ENCODE results near the gene ZNF438.

The ZNF438 gene

DNA sequence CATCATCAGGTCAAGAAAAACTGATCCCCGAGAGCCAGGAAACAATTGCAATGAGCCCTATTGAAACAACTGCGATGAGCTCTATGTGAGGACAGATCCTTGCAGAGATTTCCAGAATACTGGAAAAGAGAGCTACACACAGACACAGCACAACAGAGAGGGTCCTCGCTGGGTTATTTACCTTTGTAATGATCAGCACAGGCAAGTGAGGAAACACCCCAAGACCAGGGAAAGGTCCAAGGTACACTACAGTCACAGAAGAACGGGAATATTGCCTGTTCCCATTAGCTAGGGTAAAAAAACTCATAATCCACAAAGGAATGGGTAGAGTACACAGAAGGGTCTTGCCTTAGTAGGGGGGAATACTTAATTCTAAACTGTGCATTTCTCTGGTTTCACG lies 152.7 kb downstream of the ZNF438 start:
- DNase-seq (ENCODE audit: low spot score) = no peak

DNA sequence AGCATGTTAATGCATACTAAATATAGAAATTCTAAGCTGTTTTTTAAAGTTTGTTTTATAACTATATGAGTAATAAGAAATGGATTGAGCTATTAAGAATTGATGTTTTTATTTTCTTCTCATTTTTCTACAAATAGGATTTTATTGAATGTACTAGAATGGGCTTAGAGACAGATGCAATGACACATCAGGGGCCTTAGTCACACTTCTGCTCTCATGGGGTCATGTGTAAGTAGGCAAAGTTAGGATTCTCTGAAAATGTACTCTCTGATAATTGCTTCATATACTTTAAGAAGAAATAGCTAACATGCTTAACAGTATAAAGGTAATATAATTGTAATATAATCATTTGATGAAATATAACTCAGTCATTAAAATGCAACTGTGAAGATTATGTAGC lies 154.6 kb downstream of the ZNF438 start:
- no peak for DNase-seq (ENCODE audit: low spot score)

DNA sequence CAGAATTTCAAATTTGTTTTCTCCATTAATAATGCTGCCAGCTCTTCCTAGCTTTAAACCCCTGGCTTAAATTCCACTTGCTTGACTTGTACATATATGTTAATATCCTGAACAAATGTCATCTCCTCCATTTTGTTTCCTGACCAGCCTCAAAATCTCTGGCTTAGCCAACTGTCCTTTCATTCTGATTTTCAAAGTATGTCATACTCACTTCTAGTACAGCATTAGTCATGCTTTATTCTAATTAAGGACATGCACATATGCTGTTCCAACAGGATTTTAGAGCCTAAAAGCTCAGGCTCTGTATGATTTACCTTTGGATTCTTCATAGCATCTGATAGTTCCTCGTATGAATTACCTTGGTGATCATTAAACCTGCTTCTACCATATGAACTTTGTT lies 158.3 kb downstream of the ZNF438 start:
- no peak for DNase-seq (ENCODE audit: low spot score)

DNA sequence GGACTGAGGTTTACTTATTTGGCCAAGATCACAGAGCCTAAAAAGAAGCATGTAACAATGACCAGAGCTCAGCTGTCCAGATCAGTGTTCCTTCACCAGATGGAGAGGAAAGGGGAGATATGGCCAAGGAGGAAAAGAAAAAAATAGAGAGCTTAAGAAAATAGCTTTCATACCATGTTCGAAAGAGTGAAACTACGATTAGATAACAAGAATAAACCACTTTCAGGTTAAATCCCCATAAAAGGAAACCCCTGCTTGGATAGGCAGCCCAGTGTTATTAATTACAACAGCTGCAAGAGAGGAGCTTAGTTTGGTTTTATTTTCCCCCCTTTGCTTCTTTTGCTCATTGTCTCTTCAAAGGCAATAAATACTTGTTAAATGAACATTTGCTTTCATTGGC lies 160.8 kb downstream of the ZNF438 start:
- no peak for DNase-seq (ENCODE audit: low spot score)

DNA sequence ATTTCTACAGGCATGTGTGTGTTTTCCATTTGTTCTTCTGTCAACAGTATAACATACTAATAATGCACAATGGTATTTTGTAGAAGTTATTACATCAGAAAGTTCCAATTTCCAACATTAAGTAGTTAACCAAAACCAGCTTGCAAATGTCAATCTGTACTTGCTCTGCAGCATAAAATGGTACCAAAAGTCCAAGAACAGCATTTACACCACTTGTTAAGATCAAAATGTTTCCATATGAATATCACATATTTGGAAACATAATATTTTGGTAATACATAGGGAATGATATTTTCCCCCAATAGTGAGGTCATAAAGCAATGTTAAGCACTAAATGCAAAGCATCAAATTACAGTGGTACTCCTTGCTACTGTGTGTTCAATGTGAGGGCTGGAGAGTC lies 162.1 kb downstream of the ZNF438 start:
- no peak for DNase-seq (ENCODE audit: low spot score)

DNA sequence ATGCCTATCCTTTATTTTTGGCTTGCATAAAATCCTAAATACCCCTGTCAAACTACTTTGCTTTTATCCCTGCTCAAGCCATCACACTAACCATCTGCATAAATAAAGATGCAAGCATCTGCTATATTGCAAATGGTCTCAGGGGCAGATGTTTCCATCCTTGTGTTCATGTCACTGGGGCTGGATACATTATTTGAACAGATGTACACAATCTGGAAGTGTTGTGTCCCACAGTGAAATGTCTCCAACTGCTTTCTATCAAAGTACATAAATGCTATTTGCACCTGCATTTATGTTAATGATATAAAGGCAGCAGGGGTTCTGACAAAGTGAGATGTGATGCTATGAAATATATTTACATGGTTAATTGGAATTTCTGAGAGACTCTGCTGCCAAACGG lies 163.1 kb downstream of the ZNF438 start:
- no peak for DNase-seq (ENCODE audit: low spot score)

DNA sequence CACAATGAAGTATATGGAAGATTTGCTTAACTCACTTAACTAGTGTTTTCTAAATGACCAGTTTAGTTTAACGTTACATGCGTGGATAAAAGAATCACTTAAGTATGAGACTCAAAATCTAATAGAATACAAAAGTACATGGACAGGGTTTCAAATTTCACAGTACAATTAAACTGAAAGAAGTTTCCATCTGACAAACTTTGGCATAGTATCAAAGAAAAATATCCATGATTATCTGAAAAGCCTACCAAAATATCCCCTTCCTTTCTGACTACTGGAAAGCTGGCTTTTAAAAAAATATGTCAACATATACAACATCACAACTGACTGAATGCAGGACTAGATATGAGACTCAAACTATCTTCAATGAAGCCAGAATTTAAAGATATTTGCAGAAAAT lies 164.8 kb downstream of the ZNF438 start:
- DNase-seq (ENCODE audit: low spot score) = no peak

DNA sequence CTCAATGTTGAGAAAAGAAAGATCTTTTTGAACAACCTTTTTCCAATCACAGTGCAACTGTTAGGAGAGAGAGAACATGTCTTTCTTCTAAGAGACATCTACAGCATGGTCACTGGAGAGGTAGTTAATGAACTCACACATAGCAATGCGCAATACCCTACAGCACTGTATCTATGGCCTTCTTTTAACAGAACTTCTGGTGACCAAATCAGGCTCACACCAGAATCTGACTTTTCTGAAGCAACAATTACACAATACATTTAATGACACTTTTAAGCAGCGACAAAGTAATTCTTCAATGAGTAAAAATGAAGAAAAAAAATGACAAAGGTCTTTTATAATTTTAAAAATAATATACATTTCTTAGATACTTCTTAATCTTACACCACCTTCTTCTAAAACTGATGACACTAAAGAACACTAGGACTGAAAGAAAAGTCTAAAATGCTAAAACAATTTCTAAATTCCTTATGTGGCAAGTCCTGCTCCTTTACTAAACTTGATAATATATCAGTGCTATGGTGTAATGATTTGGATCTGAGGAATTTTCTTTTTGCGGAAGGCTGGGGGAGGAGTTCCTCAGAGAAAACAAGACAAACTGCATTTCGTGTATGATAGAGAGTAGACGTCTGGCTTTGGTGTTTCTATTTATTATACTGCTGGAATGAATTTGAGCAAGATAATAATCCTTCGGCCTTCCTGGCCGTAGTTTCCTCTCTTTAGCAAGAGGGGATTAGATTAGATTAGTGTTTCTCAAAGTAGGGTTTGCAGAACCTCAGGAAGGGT lies 166.3 kb downstream of the ZNF438 start:
- no peak for DNase-seq (ENCODE audit: low spot score)

DNA sequence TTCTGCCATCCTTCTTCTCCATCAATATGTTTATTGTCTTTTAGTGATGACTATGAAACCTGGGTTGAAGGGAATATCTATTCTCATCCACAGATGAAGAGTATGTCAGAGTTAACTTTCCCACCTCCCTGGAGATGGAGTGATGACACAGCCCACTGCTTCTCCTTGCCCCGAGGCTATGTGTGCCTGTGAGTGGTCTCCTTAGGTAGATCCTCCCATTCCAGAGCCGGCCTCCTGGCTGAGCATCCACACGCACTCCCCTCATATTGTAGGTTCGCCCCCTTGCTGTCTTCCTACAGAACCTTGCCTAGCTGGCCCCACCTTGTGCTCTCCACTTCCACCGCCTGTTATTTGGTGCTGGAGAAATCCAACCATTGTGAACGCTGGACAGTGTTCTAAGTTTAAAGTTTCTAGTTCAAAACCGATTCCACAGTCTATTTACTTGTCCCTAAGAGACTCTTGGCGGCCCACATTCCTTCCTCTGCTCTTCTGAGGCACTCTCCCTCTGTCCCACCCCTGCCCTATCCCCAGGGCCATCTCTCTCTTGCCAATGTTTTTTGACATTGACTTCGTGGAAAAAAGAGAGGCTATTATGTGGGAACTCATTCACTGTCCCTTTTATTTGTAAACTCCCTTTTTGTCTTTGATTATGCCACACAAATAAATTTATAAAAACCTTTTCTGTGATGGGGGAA lies 168.0 kb downstream of the ZNF438 start:
- DNase-seq (ENCODE audit: low spot score) = no peak

DNA sequence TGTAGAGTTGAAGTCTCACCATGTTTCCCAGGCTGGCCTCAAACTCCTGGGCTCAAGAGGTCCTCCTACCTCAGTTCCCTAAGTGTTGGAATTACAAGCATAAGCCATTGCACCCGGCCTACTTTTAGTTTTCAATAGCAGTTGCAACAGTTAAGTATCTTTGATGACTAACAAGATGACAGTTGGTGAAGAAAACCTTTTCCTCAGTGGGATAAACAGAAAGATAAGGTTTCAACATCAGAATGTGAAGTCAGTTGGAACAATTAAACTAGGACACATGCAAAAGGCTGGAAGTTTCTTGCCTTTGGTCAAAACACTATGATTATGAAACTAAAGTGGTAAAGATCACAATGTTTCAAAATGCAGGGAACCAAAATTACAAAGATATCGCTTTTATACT lies 169.2 kb downstream of the ZNF438 start:
- no peak for DNase-seq (ENCODE audit: low spot score)

DNA sequence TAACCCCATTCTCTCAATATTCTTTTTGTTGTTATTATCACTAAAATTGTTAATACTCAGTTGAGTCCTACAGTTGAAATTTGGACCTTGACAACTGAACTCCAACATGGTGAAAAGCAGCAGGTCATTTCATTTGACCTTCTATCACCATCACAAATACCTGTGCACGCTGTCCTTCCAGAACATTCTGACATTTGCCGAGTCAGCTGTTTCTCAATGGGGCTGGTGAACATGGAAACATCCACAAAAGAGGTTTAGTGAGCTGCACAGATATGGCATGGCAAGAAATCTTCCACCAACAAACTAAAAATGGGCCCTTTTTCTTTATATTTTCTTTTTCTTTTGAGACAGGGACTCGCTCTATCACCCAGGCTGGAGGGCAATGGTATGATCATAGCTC lies 169.7 kb downstream of the ZNF438 start:
- no peak for DNase-seq (ENCODE audit: low spot score)

DNA sequence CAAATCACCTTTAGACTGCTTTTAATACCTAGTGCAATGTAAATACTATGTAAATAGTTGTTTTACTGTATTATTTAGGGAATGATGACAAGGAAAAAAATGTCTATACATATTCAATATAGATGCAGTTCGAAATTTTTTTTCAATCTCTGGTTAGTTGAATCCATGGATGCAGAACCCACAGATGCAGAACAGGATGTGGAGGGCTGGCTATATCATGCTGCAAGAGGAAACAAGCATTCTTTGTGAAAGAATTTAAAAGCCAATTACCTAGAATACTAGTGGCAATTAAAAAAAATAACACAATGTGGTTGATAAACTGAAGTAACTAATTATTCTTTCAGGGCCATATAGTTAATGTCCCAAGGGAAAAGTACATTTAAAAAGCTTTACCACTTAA lies 170.4 kb downstream of the ZNF438 start:
- no peak for DNase-seq (ENCODE audit: low spot score)

DNA sequence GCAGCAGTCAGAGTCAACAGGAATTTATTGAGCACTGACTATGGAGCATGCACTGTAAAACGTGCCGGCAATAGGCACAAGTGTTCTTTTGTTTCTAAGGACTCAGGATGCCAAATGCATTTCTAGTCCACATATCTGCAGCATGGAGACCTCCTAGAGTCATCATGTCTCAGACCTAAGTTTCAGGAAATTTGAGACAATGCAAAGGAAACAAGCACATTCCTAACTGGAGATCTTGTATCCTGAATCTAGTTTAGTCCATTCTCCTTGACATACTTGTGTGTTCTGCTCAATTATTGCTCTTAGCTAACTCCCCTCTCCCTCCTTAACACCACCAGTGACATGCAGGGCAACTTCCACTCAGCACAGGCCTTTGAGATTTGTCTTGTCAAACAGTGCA lies 173.2 kb downstream of the ZNF438 start:
- DNase-seq (ENCODE audit: low spot score) = no peak

DNA sequence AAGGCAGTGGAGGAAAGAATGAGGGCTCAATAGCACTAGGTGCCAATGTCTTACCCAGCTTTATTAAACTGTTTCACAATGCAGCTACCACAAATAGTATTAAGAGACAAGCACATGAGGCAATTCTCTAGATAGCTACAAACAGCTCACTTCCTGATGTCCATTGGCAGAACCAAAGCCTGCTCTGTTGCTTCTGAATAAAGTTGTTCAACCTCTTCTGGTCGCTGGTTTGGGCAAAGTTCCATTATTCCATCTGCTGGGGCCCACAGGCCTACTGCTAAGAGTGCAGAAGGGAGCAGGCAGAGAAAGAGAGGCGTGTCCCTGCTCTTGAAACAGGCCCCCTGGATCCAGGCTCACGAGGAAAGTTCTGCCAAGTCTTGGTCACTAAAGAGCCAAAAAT lies 173.9 kb downstream of the ZNF438 start:
- no peak for DNase-seq (ENCODE audit: low spot score)

DNA sequence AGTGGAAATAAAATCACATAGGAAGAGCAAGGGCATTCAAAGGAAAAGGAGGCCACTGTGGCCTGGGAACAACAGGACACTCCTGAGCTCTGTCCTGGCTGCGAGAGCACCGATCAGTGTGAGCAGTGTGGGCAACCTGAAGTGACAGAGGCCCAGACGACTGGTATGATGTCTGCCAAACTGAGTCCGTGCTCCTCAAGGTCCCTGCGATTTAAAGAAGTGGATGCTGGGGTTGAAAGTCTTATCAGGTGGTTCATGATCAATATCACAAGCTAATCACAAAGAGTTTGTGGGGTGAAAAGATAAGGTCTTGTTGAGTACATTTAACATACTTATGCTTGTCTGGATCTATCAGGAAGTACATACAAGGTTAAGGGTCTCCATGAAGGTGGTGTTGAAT lies 176.5 kb downstream of the ZNF438 start:
- DNase-seq (ENCODE audit: low spot score) = no peak

DNA sequence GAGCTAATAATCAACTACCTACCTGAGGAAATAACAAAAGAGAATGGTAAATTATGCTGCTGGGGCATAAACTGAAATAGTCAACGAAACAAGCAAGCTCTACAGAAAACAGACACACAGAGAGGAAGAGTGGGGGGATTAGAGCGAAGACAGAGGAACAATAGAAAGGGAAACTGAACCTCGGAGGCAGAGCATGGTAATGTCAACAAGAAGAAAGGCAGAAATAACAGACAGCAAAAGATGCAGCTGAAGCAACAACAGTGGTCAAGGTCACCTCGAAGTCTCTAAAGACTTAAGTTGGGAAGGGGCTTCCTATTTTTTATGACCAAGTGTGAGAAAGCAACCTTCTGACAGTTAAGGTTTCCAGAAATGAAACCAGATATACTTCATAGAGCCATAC lies 177.0 kb downstream of the ZNF438 start:
- no peak for DNase-seq (ENCODE audit: low spot score)

DNA sequence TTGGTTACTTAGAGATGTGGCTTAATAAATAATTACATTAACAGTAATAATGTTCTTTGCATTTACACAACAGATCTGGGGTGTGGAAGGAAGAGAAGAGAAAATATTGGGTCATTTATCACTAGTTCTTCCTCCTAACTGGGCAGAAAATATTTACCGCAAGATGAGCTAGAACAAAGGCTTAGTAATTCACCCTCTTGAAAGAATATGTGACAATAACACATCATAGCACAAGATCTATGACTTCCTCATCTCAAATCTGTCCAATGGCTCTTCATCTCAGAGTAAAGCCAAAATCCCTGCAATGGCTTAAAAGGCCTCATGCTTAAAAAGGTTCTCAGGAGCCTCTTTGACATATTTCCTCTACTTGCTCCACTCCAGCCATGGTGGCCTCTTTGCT lies 178.6 kb downstream of the ZNF438 start:
- no peak for DNase-seq (ENCODE audit: low spot score)

DNA sequence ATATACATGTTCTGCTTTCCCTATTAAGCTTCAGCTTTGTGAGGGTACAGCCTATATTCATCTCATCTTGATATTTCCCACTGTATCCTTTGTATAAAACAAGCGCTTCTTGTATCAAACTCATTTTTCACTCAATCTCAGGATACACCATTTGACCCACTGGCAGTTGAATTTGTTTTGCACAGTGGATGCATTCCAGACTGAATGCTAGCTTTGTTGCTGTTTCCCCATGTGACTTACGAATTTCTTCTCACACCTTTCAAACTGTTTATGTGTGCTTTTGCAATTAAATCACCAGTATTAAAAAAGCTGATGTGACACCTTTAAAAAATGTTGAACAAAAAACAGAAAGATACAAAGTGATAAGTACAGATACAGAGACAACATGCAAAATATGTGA lies 180.9 kb downstream of the ZNF438 start:
- DNase-seq (ENCODE audit: low spot score) = no peak

DNA sequence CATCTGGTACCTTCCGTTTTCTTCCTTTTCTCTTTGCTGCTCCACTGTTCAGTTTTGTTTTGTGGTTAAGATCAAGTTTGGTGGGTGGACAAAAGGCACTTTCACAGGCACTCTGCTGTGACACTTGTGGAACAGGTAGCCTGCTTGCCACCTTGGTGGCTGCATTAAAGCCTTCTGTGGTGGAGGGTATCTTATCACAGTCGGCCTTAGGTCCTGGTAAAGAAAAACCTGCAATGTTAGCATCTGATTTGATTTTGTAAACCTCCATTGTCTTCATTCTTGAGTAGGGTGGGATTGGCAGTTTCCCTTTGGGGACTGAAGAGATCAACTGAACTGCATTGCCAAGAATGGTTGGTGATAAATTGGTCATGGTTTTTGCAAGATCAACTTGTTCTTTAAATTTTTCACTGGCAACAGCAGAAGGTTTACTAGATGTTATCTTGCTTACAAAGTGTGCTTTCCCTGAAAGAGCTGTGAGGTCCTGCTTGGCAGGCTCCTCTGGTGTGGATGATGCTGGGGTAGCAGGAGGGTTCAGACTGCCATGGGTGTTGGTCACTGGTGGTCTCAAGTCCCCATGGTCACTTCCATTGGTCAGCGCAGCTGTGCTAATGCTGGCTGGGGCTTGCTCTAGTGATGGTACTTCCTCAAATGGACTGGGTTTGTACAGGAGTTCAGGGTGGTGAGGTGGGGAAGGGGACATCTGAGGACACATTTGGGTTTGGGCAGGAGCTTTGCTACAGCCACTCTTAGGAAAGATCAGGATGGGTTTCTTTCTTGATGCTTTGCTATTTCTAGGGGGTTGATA lies 182.2 kb downstream of the ZNF438 start:
- no peak for DNase-seq (ENCODE audit: low spot score)

DNA sequence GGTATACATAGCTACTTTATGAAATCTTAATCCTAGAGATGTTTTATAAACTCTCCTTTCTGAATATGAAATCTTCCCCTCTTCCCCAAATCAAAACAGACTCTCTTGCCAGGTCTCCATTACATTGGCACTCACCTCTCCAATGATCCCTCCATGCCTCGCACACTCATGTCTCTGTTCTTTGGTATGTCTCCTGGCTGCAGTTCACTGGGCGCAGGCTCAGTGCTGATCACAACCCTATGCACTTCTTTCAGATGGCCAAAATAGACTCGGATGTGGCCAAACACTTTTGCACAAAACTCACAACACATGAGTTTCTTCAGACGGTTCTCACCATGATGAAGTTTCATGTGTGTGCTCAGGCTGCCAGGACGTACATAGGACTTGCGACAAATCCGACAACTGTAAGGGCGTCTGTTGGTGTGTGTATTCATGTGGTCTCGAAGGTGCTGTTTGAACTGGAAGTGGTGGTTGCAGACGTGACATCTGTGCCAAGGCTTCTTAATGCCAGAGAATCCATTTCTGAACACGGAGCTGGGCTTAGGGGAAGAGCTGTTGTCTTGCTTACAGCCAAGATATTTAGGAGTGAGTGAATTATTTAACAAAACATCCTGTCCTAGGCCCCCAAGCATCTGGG lies 183.2 kb downstream of the ZNF438 start:
- DNase-seq (ENCODE audit: low spot score) = no peak

DNA sequence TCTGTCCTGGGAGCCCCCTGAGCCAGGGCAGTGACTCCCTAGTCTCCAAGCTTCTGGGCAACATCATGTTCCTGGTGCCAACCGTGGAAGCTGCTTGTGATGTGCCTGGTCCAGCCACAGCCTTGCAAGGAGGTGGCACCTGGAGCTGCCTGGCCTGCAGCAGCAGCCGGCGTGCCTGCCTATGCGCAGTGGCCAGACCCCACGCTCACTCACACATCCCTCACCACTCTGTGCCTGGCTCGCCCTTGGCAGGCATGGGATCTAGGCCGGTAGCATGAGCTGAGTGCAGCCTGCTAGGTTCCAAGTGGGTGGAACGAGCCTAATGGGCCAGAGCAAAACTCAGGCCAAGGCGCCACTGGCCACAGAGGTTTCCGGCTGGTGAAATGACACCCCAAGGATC lies 184.0 kb downstream of the ZNF438 start:
- no peak for DNase-seq (ENCODE audit: low spot score)

DNA sequence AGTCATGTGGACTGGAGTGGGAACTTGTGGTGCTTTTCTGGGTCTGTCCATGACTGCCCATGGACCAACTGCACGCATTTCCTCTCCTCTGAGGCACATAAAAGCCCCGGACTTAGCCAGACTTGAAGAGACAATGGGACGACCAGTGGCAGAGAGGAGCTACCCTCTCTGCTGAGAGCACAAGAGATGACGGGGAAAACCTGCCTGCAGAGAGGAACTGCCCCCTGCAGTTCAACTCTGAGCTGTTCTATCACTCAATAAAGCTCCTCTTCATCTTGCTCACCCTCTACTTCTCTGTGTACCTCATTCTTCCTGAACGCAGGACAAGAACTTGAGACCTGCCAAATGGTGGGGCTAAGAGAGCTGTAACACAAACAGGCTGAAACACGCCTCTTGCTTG lies 184.5 kb downstream of the ZNF438 start:
- peak; percentile 15 for DNase-seq (ENCODE audit: low spot score)

DNA sequence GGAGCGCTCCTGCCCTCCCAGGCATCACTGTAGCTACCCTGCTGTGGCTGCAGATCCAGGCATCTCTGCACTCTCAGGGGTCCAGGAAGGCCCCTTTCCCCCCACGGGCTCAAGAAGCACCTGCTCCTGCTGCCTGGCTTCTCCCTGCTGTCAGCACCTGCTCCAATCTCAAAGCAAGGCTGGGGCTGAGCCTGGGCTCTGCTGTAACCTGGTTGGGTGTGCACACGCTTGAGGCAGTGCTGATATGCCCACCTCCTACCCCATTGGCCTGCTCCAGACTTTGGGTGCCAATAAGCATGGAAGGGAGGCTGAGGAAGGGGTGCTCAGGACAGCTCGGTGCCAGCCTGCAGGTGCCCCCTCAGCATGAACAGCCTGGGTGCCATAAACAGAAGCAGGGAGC lies 185.0 kb downstream of the ZNF438 start:
- no peak for DNase-seq (ENCODE audit: low spot score)

Data from hematopoietic multipotent progenitor cell treated with erythropoietin and hydrocortisone succinate and interleukin-3 and kit ligand, for 15 days (in vitro differentiated cells).